ENCODE data around the gene CDYL. TPM values are rescaled to one million over a fixed set of nuclear protein-coding genes. Genes with fewer than 3 reads are reported as not detected.

CDYL gene
- total RNA-seq, 4 donors from 2014 or later, result 42.2 to 70.6 (median 49.0) TPM

- Histone ChIP-seq H3K27me3 (no peaks in the 10 kb centered on the region), H3K36me3 (no peaks in the 10 kb centered on the region)
- WGBS, result 53% methylated on average over 2 of the region's 2 CpGs
These were observed 96.6 kb downstream of the CDYL start for GRCh38 chr6:4872841-4873240.

DNA sequence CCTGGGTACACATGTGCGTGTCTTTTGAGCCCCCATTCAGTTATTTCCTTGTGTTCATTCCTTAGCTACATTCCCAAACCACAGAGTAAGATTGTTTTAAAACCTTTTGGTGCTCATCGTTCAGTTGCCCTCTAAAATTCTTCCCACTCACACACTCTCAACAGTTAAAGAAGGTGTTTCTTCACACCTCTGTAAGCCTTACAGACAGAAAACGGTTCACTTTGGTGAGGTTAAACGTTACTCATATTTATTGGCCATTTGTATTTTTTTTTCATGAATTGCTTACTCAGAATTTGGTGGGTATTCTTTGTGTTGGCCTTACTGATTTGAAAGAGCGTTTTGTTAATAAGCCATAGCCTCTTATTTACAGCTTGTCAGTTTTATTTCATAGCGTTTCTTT, 97.7 kb downstream of the CDYL start:
- H3K27ac ChIP-seq, result no peak overlapping the region
- H3K9me3 ChIP-seq, result no peaks in the 10 kb centered on the region
- H3K36me3 ChIP-seq, result no peaks in the 10 kb centered on the region
- DNase-seq (ENCODE audit: low spot score in 2 of 2), result no peak
- TF ChIP-seq EP300 (IDR thresholded peaks at IDR 0.05), result no peak
- no peak for TF ChIP-seq POLR2AphosphoS5 (IDR thresholded peaks at IDR 0.05)
- TF ChIP-seq CTCF (IDR thresholded peaks at IDR 0.05), result no peak
- no peak for TF ChIP-seq POLR2A (IDR thresholded peaks at IDR 0.05)
- peaks cover 11% of the 10 kb centered on the region for H3K4me1 ChIP-seq
- 69% methylated on average over 6 of the region's 6 CpGs for WGBS
- no peak overlapping the region for H3K4me3 ChIP-seq
- no peaks in the 10 kb centered on the region for H3K27me3 ChIP-seq

More at GRCh38 chr6:4872841-4873240, 96.6 kb downstream of the CDYL start:
- H3K4me3 ChIP-seq, result no peak overlapping the region
- peaks cover 5% of the 10 kb centered on the region for H3K9me3 ChIP-seq
- DNase-seq (ENCODE audit: low spot score in 2 of 2), result no peak
- peaks cover 11% of the 10 kb centered on the region for H3K4me1 ChIP-seq
- no peak overlapping the region for H3K27ac ChIP-seq
- TF ChIP-seq EP300 (IDR thresholded peaks at IDR 0.05) (no peak), POLR2AphosphoS5 (IDR thresholded peaks at IDR 0.05) (no peak), CTCF (IDR thresholded peaks at IDR 0.05) (no peak)

DNA sequence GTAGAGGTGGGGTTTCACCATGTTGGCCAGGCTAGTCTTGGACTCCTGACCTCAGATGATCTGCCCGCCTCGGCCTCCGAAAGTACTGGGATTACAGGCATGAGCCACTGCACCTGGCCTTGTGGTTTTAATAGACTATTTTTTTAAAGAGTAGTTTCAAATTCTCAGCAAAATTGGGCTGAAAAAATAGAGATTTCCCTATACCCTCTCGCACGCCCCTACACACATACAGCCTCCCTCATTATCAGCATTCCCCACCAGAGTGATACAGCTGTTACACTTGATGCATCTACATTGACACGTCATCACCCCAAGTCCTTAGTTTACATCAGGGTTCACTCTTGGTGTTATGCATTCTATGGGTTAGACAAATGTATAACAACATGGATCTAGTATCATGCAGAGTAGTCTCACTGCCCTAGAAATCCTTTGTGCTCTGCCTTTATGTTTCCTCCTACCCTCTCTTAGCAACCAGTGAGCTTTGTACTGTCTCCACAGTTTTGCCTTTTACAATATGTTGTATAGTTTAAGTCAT, 103.6 kb downstream of the CDYL start:
- TF ChIP-seq EP300 (IDR thresholded peaks at IDR 0.05) (no peak), POLR2A (IDR thresholded peaks at IDR 0.05) (no peak), CTCF (IDR thresholded peaks at IDR 0.05) (no peak), POLR2AphosphoS5 (IDR thresholded peaks at IDR 0.05) (no peak)
- Histone ChIP-seq H3K27ac (no peak overlapping the region), H3K4me3 (no peak overlapping the region), H3K36me3 (no peaks in the 10 kb centered on the region), H3K27me3 (no peaks in the 10 kb centered on the region), H3K9me3 (no peaks in the 10 kb centered on the region), H3K4me1 (peaks cover 3% of the 10 kb centered on the region)
- DNase-seq (ENCODE audit: low spot score in 2 of 2), result no peak
- WGBS, result 95% methylated on average over 6 of the region's 6 CpGs

GRCh38 chr6:4880363-4880762, 104.2 kb downstream of the CDYL start:
- 85% methylated on average over 3 of the region's 3 CpGs for WGBS
- Histone ChIP-seq H3K4me1 (peaks cover 3% of the 10 kb centered on the region), H3K27ac (no peak overlapping the region), H3K36me3 (no peaks in the 10 kb centered on the region), H3K9me3 (no peaks in the 10 kb centered on the region), H3K4me3 (no peak overlapping the region), H3K27me3 (no peaks in the 10 kb centered on the region)
- TF ChIP-seq EP300 (IDR thresholded peaks at IDR 0.05) (no peak), POLR2A (IDR thresholded peaks at IDR 0.05) (no peak), CTCF (IDR thresholded peaks at IDR 0.05) (no peak), POLR2AphosphoS5 (IDR thresholded peaks at IDR 0.05) (no peak)
- no peak for DNase-seq (ENCODE audit: low spot score in 2 of 2)

DNA sequence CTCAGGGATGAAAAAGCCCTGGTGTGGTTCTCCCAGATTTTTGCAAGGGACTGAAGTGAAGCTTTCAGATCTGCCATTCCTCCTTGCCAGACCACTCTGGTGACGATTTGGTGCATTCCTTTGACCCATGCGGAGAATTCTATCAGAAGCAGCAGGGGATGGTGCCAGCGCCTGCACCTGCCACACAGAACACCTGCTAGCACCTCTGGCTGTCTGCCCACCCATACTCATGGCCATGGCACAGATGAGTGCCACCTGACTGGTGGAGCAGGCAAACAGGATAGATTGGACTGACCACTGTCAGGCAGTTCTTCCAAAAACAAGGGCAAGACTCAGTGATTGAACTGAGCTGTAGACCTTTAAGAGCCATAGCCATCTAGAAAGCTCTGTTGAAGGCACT, 107.1 kb downstream of the CDYL start:
- DNase-seq (ENCODE audit: low spot score in 2 of 2), result no peak
- Histone ChIP-seq H3K36me3 (no peaks in the 10 kb centered on the region), H3K9me3 (no peaks in the 10 kb centered on the region), H3K27ac (no peak overlapping the region), H3K4me3 (no peak overlapping the region), H3K27me3 (no peaks in the 10 kb centered on the region), H3K4me1 (no peaks in the 10 kb centered on the region)
- 70% methylated on average over 3 of the region's 3 CpGs for WGBS
- TF ChIP-seq POLR2A (IDR thresholded peaks at IDR 0.05) (no peak), EP300 (IDR thresholded peaks at IDR 0.05) (no peak), POLR2AphosphoS5 (IDR thresholded peaks at IDR 0.05) (no peak), CTCF (IDR thresholded peaks at IDR 0.05) (no peak)

Data from suprapubic skin (tissue), 4 donors.